Heart left ventricle (tissue), 13 donors: ENCODE data around the gene FABP6.

ENCODE experiments used
- CTCF ChIP-seq, 12 donors: fragments of 200-600 bp; sonication (generic) in 4 of 12; IDR thresholded peaks; one replicate each; pipeline versions ENCODE4 v1.5.0 to v1.8.0; 2018 to 2022; ENCODE audit warnings: antibody characterized with exemption in 12 of 12, mild to moderate bottlenecking in 5 of 12
- POLR2A ChIP-seq, 2 donors: fragments of 450-650 bp; IDR thresholded peaks; one replicate each; pipeline ENCODE4 v1.6.1; 2017; ENCODE audit warnings: antibody characterized with exemption in 2 of 2, mild to moderate bottlenecking in 2 of 2, moderate library complexity in 2 of 2
- donor health status: ischemic (EF 13 %, LVEDD 7.1; RV severe dilation, severe dysfunction).
- donor health status: DM: no; HTN: yes; CAD: no.
- donor health status: DM: no; HTN: no; CAD: no.
- donor health status: ischemic (EF 25% LVEDD 6.9; RV normal size, moderate dysfunction).
- donor health status: ischemic (EF 25% LVEDD 5.7; RV mildly dilated, moderate dysfunction).
- donor health status: ischemic (EF 35%, LVEDD 5.7; RV mildly dilated, moderate dysfunction).
- donor health status: nonischemic (EF 11% LVEDD 7.7; RV severe dilation, severe dysfunction).
- donor health status: DM: yes; HTN: yes; CAD: no.
- donor health status: PGD.
- donor health status: ischemic (EF 29% LVEDD 5.4; RV normal size, mild dysfunction).
- donor health status: nonischemic (EF 23%, LVEDD 6.1; RV moderate dilation, normal function).

- TF ChIP-seq CTCF (IDR thresholded peaks at IDR 0.05) = no peak
- no peak for TF ChIP-seq POLR2A (IDR thresholded peaks at IDR 0.05)
These were observed 42.8 kb upstream of the FABP6 start for GRCh38 chr5:160186480-160186879.
